ENCODE results near the gene IL13.

The IL13 gene

DNA sequence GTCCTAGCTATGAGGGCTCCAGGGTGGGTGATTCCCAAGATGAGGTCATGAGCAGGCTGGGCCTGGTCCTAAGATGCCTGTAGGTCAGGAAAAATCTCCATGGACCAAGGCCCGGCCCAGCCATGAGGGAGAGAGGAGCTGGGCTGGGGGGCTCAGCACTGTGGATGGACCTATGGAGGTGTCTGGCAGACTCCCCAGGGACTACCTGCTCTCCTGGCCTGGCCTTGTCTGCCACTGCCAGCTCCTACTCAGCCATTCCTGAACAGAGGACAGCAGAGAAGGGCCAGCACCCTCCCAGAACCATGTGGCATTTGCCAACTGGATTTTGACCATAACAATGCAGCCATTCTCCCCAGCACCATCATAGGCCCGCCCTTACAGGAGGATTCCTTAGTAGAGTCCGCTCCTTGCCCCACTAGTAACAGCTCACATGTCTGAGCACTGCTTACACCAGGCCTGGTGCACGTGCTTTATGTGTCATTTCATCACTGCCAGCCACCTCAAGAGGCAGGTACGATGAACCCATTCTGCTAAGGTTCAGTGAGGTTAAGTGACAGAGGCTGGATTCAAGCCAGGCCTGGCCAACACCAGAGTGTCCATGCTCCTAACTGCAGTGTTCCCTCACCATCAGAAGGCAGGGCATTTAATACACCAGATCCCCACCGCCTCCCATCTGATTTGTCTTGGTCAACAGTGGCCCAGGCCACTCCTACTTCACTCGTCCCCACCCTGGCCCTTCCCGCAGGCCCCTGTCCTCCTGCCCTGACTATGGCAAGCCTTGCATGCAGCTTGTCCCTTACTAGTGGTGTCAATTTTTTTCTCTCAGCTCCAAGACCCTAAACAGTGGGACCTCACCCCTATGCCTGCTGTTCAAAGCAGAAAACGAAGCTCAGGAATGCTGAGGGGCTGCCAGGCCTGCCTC lies 669 bp downstream of the IL13 start:
- peaks cover 20% of the 10 kb centered on the region for H3K4me1 ChIP-seq (ENCODE audit: control insufficient read depth, insufficient read depth, low read length)
- no peak overlapping the region for H3K4me3 ChIP-seq (ENCODE audit: low read length)
- H3K9ac ChIP-seq (ENCODE audit: low read length) = no peak overlapping the region
- no peaks in the 10 kb centered on the region for H3K9me3 ChIP-seq (ENCODE audit: control insufficient read depth, low read length)
- no peaks in the 10 kb centered on the region for H3K36me3 ChIP-seq (ENCODE audit: control insufficient read depth, insufficient read depth, low read length)
- H3K27me3 ChIP-seq (ENCODE audit: control insufficient read depth, insufficient read depth, low read length) = peaks cover 21% of the 10 kb centered on the region

DNA sequence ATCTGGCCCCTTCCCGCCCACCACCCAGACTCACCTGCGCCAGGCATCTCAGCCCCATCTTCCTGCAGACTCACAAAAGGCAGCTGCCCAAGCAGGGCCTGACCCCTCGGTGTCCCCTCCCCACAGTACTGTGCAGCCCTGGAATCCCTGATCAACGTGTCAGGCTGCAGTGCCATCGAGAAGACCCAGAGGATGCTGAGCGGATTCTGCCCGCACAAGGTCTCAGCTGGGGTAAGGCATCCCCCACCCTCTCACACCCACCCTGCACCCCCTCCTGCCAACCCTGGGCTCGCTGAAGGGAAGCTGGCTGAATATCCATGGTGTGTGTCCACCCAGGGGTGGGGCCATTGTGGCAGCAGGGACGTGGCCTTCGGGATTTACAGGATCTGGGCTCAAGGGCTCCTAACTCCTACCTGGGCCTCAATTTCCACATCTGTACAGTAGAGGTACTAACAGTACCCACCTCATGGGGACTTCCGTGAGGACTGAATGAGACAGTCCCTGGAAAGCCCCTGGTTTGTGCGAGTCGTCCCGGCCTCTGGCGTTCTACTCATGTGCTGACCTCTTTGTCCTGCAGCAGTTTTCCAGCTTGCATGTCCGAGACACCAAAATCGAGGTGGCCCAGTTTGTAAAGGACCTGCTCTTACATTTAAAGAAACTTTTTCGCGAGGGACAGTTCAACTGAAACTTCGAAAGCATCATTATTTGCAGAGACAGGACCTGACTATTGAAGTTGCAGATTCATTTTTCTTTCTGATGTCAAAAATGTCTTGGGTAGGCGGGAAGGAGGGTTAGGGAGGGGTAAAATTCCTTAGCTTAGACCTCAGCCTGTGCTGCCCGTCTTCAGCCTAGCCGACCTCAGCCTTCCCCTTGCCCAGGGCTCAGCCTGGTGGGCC lies 1.9 kb downstream of the IL13 start:
- Histone ChIP-seq H3K9me3 (ENCODE audit: control insufficient read depth, low read length) (no peaks in the 10 kb centered on the region), H3K27me3 (ENCODE audit: control insufficient read depth, insufficient read depth, low read length) (peaks cover 21% of the 10 kb centered on the region), H3K36me3 (ENCODE audit: control insufficient read depth, insufficient read depth, low read length) (no peaks in the 10 kb centered on the region), H3K4me3 (ENCODE audit: low read length) (no peak overlapping the region), H3K9ac (ENCODE audit: low read length) (no peak overlapping the region), H3K4me1 (ENCODE audit: control insufficient read depth, insufficient read depth, low read length) (peaks cover 29% of the 10 kb centered on the region)

DNA sequence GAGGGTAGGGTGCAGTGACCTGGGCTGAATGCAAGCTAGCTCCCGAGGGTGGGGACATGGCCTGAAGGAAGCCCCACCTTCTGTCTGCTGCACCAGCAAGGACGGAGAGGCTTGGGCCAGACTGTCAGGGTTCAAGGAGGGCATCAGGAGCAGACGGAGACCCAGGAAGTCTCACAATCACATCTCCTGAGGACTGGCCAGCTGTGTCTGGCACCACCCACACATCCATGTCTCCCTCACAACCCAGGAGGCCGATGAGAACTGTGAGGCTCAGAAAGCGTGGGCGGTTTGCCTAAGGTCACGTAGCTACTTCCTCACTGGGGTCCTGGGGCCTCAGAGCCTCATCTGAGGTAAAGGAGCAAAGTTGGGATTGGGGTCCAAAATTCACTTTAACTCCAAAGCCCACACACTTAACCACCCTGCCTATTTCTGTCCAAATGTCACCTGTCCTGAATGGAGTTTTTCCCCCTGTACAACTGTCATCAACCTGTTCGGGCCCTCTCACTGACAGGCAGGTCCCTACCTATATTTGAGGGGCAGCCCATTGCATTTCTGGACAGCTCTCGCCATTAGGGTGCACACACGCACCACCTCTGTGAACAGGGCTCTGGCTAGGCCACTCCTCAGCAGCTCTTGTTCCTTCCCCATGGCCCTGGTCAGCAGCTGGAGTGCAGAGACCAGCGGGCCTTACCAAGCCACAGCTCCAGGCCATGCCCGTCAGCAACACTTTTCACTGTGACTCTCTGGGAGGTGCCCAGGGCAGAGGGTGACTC lies 3.4 kb downstream of the IL13 start:
- H3K36me3 ChIP-seq (ENCODE audit: control insufficient read depth, insufficient read depth, low read length) = no peaks in the 10 kb centered on the region
- no peak overlapping the region for H3K4me3 ChIP-seq (ENCODE audit: low read length)
- H3K27me3 ChIP-seq (ENCODE audit: control insufficient read depth, insufficient read depth, low read length) = peaks cover 9% of the 10 kb centered on the region
- peaks cover 24% of the 10 kb centered on the region for H3K4me1 ChIP-seq (ENCODE audit: control insufficient read depth, insufficient read depth, low read length)
- H3K9ac ChIP-seq (ENCODE audit: low read length) = no peak overlapping the region
- H3K9me3 ChIP-seq (ENCODE audit: control insufficient read depth, low read length) = no peaks in the 10 kb centered on the region

DNA sequence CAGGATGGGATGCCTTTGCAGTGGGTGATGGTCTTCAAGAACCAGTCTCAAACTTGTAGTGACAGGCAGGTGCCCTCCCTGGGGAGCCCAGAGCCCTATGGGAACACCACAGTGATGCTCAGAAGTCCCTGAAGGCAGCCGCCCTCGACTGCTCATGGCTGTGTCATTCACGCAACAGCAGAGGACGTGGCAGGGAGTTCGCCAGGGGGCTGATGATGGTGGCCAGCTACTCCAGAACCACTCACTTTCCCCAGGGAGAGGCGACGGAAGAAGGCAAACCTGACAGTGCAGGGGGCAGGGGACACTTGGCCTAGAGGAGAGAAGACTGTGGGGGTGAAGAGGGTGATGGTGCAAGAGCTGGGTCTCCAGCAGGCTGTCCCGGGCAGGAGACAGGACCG lies 4.0 kb downstream of the IL13 start:
- Histone ChIP-seq H3K27me3 (ENCODE audit: control insufficient read depth, insufficient read depth, low read length) (peaks cover 3% of the 10 kb centered on the region), H3K36me3 (ENCODE audit: control insufficient read depth, insufficient read depth, low read length) (no peaks in the 10 kb centered on the region), H3K4me3 (ENCODE audit: low read length) (no peak overlapping the region), H3K9me3 (ENCODE audit: control insufficient read depth, low read length) (no peaks in the 10 kb centered on the region), H3K4me1 (ENCODE audit: control insufficient read depth, insufficient read depth, low read length) (peaks cover 25% of the 10 kb centered on the region), H3K9ac (ENCODE audit: low read length) (no peak overlapping the region)

DNA sequence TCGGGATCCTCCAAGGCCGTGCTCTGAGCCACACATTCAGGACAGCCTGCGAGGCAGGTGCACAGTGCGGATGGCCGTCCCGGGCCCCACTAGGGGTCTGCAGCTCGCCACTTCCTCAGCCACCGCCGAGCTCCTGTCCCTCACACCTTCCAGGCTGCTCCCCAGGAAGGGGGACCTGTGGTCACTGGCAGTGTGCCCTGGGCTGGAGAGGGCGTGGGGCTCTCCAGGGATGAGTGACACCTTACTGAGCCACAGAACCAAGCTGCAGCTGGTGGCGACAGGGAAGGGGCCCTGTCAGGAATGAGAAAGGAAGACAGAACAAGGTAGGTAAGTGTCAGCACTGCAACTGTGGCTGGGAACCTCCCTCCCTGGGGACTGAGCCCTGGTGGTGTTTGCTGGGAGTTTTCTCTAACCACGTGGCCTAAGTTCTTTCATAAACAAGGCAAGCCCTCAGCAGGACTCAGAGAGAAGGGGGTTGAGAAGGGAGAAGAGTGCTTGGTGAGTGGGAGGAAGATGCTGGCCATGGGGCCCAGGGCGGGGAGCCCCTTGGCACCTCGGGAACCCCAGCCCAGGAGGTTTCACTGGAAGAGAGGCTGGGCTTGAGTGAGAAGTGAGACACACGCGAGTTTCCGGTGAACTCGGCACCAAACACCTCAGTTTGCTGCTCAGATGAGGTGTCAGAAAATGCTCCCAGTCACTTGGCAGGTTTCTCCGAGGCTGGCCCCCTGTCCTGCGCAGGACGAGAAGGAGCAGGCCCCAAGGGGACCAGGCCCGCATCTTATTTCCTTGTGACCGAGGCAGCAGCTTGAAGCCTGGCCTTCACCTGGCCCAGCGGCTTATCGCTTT lies 5.2 kb downstream of the IL13 start:
- Histone ChIP-seq H3K4me1 (ENCODE audit: control insufficient read depth, insufficient read depth, low read length) (peaks cover 25% of the 10 kb centered on the region), H3K27me3 (ENCODE audit: control insufficient read depth, insufficient read depth, low read length) (no peaks in the 10 kb centered on the region), H3K9ac (ENCODE audit: low read length) (no peak overlapping the region), H3K36me3 (ENCODE audit: control insufficient read depth, insufficient read depth, low read length) (no peaks in the 10 kb centered on the region), H3K4me3 (ENCODE audit: low read length) (no peak overlapping the region), H3K9me3 (ENCODE audit: control insufficient read depth, low read length) (no peaks in the 10 kb centered on the region)

DNA sequence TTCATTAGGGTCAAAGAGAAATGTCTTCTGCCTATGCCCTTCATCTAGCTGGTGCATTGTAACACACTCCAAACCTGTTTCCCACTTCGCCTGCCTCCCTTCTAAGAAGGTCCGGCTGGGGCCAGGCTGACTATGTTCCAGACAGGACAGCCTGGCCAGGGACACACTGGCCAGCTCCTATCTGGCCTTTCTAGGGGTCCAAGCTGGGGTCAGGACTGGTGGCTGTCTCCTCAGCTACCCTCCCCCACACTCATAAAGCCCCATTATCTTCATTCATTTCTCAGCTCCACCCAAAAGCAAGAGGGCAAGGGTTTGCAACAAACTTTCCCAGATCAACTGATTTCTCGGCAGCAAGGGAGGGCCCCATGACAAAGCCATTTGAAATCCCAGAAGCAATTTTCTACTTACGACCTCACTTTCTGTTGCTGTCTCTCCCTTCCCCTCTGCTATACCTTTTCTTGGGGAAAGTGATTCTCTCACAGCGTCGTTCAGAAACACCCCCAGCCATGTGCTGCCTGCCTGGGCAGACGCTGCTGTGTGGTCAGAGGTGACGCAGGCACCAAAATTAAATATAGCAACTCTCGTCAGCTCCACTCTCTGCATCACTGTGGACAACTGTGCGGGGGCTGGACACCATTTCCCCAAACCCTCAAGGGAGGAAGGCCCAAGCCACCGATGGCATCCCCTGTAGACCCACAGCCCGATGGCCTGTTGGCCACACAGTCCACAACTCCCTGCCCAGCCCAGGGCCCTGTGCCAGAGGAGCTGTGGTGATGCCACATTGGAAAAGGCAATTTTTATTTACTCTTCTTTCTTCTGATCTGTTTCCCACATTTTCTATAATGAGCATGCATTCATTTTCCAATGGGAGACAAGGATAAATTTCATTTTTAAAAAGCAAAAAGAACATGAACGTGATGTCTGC lies 6.1 kb downstream of the IL13 start:
- Histone ChIP-seq H3K36me3 (ENCODE audit: control insufficient read depth, insufficient read depth, low read length) (no peaks in the 10 kb centered on the region), H3K9me3 (ENCODE audit: control insufficient read depth, low read length) (no peaks in the 10 kb centered on the region), H3K4me1 (ENCODE audit: control insufficient read depth, insufficient read depth, low read length) (peaks cover 25% of the 10 kb centered on the region), H3K27me3 (ENCODE audit: control insufficient read depth, insufficient read depth, low read length) (no peaks in the 10 kb centered on the region), H3K9ac (ENCODE audit: low read length) (no peak overlapping the region), H3K4me3 (ENCODE audit: low read length) (no peak overlapping the region)

DNA sequence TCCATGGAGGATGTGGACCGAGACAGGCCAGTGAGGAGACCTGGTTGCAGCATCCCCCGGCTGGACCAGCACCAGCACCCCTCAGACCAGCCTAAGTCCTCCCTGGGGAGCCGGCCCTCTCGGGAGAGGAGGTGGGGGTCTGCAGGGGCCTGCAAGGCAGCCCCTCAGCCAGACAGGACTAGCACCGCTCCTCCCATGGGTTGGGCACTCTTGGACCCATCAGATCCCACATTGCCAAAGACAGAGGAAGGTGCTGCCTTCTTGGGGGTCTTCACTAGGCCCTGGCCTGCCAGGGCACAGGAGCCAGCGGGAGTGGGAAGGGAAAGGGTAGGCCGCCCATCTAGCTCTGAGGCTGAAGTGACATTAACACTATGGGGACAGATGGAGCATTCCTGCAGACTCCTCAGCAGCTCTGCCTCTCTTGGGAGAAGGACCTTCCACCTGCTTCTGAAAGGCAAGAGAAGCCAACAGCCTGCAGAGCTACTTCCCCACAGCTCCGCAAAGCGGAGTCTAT lies 6.8 kb downstream of the IL13 start:
- Histone ChIP-seq H3K4me1 (ENCODE audit: control insufficient read depth, insufficient read depth, low read length) (peaks cover 25% of the 10 kb centered on the region), H3K9ac (ENCODE audit: low read length) (no peak overlapping the region), H3K27me3 (ENCODE audit: control insufficient read depth, insufficient read depth, low read length) (no peaks in the 10 kb centered on the region), H3K9me3 (ENCODE audit: control insufficient read depth, low read length) (no peaks in the 10 kb centered on the region), H3K4me3 (ENCODE audit: low read length) (no peak overlapping the region), H3K36me3 (ENCODE audit: control insufficient read depth, insufficient read depth, low read length) (no peaks in the 10 kb centered on the region)

DNA sequence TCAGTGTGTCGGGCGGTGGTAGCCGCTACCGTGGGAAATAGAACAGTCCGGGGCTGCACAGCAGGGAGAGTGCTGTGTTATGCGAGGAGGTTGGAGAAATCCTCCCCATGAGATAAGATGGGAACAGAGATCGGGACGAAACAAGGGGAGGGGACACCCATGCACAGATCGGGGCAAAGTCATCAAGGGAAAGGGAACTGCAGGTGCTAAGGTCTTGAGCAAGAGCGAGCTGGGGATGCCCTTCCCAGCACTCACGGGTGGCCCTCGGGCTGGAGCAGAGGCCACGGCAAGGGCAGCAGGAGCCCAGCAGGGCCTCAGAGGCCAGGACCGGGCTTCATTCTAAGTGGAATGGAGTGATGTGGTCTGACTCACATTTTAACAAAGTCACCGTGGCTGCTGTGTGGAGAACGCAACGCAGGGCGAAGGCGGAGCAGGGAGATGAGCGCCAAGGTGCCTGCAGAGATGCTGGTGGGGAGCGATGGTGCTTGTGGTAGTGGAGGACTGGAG lies 7.7 kb downstream of the IL13 start:
- no peak overlapping the region for H3K4me3 ChIP-seq (ENCODE audit: low read length)
- H3K36me3 ChIP-seq (ENCODE audit: control insufficient read depth, insufficient read depth, low read length) = no peaks in the 10 kb centered on the region
- no peaks in the 10 kb centered on the region for H3K9me3 ChIP-seq (ENCODE audit: control insufficient read depth, low read length)
- no peaks in the 10 kb centered on the region for H3K27me3 ChIP-seq (ENCODE audit: control insufficient read depth, insufficient read depth, low read length)
- peaks cover 25% of the 10 kb centered on the region for H3K4me1 ChIP-seq (ENCODE audit: control insufficient read depth, insufficient read depth, low read length)
- H3K9ac ChIP-seq (ENCODE audit: low read length) = no peak overlapping the region

DNA sequence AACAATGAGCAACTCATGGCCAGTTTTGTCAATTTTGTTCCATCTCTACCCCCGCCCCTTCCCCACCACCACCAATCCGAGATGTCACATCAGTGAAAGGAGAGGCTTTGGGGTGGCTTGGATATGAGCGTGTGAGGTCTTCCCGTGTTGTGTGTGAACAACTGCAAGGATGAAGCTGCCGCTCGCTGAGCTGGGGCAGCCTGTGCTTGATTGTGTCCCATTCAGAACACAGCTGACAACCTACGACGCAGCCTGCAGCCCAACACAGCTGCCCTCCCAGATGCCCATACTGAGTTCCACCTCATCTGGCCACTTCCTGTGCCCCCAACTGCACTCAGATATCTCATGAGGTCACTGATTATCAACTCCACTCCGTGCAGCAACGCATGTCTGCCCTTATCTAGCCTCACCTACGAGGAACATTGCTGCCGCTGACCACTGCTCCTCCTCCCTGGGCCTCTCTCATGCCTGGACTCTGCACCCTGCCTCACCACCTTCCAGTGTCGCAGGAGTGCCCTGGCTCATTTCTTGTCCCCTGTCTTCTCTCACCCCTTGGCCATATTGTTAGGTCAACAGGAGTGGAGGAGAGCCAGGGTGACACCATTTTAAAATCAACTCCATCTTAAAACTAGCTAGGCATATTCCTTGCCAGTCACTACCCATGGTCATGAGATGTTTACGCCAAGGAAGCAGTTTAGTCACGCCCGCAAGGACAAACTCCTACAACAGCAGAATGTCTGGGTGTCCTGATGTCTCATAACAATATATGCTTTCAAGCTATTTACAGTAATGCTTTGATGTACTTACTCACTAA lies 8.5 kb downstream of the IL13 start:
- no peaks in the 10 kb centered on the region for H3K27me3 ChIP-seq (ENCODE audit: control insufficient read depth, insufficient read depth, low read length)
- no peaks in the 10 kb centered on the region for H3K36me3 ChIP-seq (ENCODE audit: control insufficient read depth, insufficient read depth, low read length)
- no peaks in the 10 kb centered on the region for H3K9me3 ChIP-seq (ENCODE audit: control insufficient read depth, low read length)
- H3K4me3 ChIP-seq (ENCODE audit: low read length) = no peak overlapping the region
- peaks cover 25% of the 10 kb centered on the region for H3K4me1 ChIP-seq (ENCODE audit: control insufficient read depth, insufficient read depth, low read length)
- no peak overlapping the region for H3K9ac ChIP-seq (ENCODE audit: low read length)

DNA sequence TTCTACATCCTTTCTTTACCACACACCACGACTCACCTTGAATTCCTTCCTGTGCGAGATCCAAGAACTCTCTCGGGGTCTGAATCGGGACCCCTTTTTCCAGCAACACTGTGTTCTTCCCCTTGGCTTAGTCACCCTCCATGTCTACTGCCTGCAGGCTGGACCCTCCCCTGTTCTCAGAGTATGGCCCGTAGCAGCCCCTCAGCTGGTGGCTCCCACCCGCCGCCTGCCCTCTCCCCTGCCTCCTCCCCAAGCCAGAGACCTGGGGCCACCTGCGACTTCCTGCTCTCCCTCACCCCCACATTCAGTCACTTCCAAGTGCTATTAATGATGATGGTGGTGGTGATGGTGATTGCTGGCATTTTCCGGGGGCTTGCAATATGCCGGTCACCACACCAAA lies 9.3 kb downstream of the IL13 start:
- no peak overlapping the region for H3K4me3 ChIP-seq (ENCODE audit: low read length)
- no peaks in the 10 kb centered on the region for H3K9me3 ChIP-seq (ENCODE audit: control insufficient read depth, low read length)
- H3K36me3 ChIP-seq (ENCODE audit: control insufficient read depth, insufficient read depth, low read length) = no peaks in the 10 kb centered on the region
- no peak overlapping the region for H3K9ac ChIP-seq (ENCODE audit: low read length)
- H3K27me3 ChIP-seq (ENCODE audit: control insufficient read depth, insufficient read depth, low read length) = no peaks in the 10 kb centered on the region
- H3K4me1 ChIP-seq (ENCODE audit: control insufficient read depth, insufficient read depth, low read length) = peaks cover 25% of the 10 kb centered on the region

Measured in mucosa of stomach (tissue), 1 donor.